Activated CD8-positive, alpha-beta memory T cell treated with anti-CD3 and anti-CD28 coated beads for 24 hours (primary cell): ENCODE data around the gene DSCAM.
"Not testable (repeated sequence)": the region's sequence is repeated elsewhere in the genome, so short reads cannot be mapped to it uniquely, and the experiment has no call there.

Experiments used
- DNase-seq: peaks from one replicate; pipeline ENCODE4 v3.0.0-alpha.2; 2020

DSCAM gene

GRCh38 chr21:40512590-40512989 lies 334.4 kb downstream of the DSCAM start:
- DNase-seq: no peak

- no peak for DNase-seq
These were observed 339.0 kb downstream of the DSCAM start for GRCh38 chr21:40507978-40508377.

GRCh38 chr21:40505681-40506080 lies 341.3 kb downstream of the DSCAM start:
- DNase-seq: no peak

DNA sequence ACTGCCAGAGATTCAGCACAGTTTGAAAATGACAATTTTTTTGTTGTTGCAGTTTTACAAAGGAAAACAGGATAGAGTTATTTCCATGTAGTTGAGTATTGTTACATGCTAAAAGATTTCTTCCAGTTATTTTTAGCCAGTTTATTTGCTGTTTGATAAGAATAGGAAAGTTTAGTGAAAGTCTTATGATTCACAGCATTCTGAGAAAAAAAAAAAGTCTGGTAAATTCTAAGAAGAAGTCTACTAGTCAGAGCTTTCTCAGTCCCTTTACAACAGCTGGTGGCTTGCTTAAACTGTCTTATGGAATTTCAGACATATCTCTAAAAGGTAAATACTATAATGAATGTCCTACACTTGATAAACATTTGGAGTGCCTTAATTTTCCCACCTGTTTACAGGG lies 341.7 kb downstream of the DSCAM start:
- DNase-seq: no peak

DNA sequence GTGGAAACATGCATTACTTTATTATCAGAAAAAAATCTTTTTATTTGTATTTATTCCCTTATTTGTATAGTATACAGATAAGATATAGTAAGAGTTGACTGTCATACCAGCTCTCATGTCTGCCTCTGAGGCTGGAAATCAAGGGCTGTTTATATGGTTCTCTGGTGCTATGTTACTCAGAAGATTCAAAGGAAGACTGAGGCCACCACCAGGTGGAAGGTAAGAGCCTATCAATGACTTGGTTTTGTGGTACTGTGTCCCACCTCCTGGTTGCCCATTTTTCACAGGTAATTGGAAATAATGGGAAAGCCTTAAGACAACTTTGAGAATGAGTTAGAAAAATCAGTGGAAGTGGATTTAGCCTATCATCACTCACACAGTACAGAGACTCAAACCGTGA lies 342.1 kb downstream of the DSCAM start:
- DNase-seq: no peak

GRCh38 chr21:40496116-40496515 lies 350.8 kb downstream of the DSCAM start:
- no peak for DNase-seq

GRCh38 chr21:40490408-40490807 lies 356.6 kb downstream of the DSCAM start:
- no peak for DNase-seq

DNA sequence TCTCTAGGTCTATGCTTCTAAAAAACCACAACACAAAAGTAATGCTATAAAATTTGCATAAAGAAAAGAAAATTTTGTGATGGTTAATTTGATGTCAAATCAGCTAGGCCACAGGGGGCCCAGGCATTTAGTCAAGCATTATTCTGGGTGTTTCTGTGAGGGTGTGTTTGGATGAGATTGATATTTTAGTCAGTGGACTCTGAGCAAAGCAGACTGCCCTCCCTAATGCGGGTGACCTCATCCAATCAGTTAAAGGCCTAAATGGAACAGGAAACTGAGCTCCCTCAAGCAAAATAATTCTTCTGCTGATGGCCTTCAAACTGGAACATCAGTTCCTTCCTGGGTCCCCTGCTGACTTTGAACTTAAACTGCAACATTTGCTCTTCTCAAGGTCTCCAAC lies 358.0 kb downstream of the DSCAM start:
- DNase-seq: no peak

- DNase-seq: no peak
These were observed 365.2 kb downstream of the DSCAM start for GRCh38 chr21:40481764-40482163.

- no peak for DNase-seq
These were observed 372.4 kb downstream of the DSCAM start for GRCh38 chr21:40474513-40474912.

- DNase-seq: no peak
These were observed 374.9 kb downstream of the DSCAM start for GRCh38 chr21:40472013-40472412.

- DNase-seq: no peak
These were observed 375.9 kb downstream of the DSCAM start for GRCh38 chr21:40471103-40471502.

- DNase-seq: no peak
These were observed 380.0 kb downstream of the DSCAM start for GRCh38 chr21:40466893-40467483.

- DNase-seq: no peak
These were observed 381.6 kb downstream of the DSCAM start for GRCh38 chr21:40465382-40465781.

DNA sequence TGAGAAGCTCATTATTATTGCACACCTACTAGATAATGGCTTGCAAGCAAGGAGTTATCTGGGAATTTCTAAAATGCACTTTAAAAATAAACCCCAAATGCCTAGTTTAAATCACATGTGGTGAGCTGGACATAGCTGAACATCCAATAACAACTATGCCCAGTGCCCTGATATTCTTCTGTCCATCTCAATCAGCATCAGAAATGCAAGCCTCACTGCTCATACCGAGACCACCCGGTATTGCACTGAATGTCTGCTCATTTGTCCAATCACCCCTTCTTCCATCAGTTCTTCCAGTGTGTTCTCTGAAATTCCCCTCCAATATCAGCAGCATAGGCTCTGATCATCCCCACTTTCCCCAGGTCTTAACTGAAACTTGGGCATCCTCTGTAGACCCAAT lies 383.8 kb downstream of the DSCAM start:
- no peak for DNase-seq

- DNase-seq: no peak
These were observed 385.9 kb downstream of the DSCAM start for GRCh38 chr21:40461008-40461407.

- DNase-seq: no peak
These were observed 389.2 kb downstream of the DSCAM start for GRCh38 chr21:40457741-40458140.

DNA sequence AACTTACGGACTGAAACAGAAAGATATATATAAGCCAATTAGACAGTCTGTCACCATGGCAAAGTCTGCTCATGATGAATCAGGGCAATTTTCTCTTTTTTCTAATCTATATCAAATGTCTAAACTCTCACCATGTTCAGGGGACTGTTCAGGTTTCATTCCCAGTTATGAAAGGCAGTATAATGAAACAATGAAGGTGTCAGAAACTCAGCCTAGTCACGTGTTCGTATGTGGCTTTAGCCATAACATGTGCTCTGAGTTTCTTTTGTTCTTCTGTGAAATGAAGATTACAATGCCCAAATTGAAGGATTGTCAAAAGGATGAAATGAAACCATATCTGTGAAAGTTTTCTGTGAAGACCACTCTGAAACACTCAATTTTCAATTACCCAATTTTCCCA lies 392.9 kb downstream of the DSCAM start:
- DNase-seq: no peak

- no peak for DNase-seq
These were observed 393.8 kb downstream of the DSCAM start for GRCh38 chr21:40453183-40453582.

DNA sequence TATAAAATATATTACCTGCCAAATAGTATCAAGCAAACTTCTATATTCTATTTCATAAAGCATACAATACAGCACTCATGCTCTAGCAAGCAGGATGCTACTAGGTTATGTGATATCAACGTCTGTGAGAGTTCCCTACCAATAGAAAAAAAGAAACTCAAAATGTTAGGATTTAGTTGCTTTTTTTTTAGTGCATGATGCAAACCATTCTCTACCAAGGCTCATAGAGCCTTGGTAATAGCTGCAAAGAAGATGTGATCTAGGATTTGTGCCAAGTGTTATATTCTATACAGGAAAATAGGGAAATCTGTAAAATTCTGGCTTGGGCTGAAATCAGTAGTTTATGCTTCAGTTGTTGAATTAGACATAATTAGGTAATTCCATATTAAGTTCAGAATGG lies 394.4 kb downstream of the DSCAM start:
- no peak for DNase-seq

GRCh38 chr21:40447016-40447415 lies 399.9 kb downstream of the DSCAM start:
- no peak for DNase-seq

DNA sequence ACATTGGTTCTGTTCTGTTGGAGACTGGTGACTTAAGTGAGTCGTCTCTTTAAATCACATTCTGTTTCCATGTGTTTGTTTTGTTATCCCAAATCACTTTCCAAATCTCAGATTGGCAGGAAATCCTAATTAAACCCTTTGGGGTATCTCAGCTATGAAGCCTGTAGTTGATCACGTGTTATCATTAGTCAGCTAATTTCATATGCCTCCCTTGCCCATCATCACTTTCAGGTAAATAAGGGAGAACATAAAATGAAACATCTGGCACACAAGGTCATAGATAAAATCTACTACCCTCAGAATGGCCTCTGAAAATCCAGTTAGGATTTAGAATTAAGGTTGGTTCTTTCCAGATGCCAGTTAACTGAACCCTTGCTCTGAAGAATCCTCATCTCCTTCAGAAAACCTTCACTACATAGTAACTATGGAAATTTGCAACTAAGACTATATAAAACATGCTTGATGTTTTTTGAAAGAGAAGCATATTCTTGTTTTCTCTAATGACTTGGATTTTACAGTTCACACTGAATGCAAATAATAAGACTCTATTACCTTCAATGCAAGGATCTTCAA lies 401.5 kb downstream of the DSCAM start:
- no peak for DNase-seq

DNA sequence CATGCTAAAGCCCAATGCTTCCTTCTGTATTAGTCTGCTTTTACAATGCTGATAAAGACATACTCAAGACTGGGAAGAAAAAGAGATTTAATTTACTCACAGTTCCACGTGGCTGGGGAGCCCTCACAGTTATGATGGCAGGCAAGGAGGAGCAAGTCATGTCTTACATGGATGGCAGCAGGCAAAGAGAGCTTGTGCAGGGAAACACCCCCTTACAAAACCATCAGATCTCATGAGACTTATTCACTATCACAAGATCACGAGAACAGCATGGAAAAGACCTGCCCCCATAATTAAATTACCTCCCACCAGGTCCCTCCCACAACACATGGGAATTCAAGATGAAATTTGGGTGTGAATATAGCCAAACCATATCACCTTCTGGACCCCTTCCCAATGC lies 407.4 kb downstream of the DSCAM start:
- not testable (repeated sequence) for DNase-seq

DNA sequence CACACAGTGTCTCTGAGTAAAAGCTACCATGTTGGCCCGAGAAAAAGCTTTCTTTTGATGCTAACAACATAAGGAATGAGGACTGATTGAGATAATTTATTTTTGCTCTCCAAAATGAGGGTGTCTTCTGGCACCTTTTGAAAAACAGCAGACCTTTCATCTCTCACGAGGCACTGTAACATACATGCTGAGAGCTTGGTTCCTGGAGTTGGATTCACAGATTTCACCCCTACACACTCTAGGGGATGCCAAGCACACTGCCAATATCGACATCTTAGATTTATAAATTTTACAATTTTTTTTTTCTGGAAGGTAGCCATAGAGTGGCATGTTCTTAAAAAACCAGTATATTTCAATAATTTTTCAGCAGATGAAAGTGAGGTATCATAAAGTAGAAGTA lies 408.3 kb downstream of the DSCAM start:
- DNase-seq: no peak

- no peak for DNase-seq
These were observed 410.7 kb downstream of the DSCAM start for GRCh38 chr21:40436261-40436660.
